Naive thymus-derived CD4-positive, alpha-beta T cell (primary cell): ENCODE data around the gene MAD2L2. TPM values are rescaled to one million over a fixed set of nuclear protein-coding genes. Genes with fewer than 3 reads are reported as not detected.

Experiments
- ATAC-seq: fragments of 150-1000 bp; cut with Tn5 transposase; 2 replicates; pipeline ENCODE4 v1.10.0; 2021; ENCODE audit warnings: mild to moderate bottlenecking, moderate library complexity
- CTCF ChIA-PET: fragments of 350-600 bp; sonication (Branson Sonifier 250); formaldehyde crosslinking; loops from one replicate; lab custom pipeline; 2021; ENCODE audit warnings: antibody characterized with exemption; lab: Charles Lee
- POLR2A ChIA-PET: fragments of 350-600 bp; sonication (Branson Sonifier 250); formaldehyde crosslinking; loops from one replicate; lab custom pipeline; 2021; ENCODE audit warnings: antibody characterized with exemption, inconsistent platforms; lab: Charles Lee
- DNase-seq, 9 donors: peaks; one replicate each; pipeline versions ENCODE4 v3.0.0 to v3.0.0-alpha.2; 2020 to 2022; ENCODE audit warnings: mixed read lengths in 1 of 9
- H3K27ac ChIP-seq: one replicate; pipeline ENCODE4 v1.7.0; 2013; ENCODE audit warnings: mild to moderate bottlenecking, low read depth, low read length, moderate library complexity
- H3K27me3 ChIP-seq, 2 donors: one replicate each; pipeline ENCODE4 v1.7.0; 2013; ENCODE audit warnings: low read length in 2 of 2, mild to moderate bottlenecking in 2 of 2, moderate library complexity in 2 of 2; ENCODE audit not compliant: control insufficient read depth in 2 of 2, insufficient read depth in 2 of 2
- H3K36me3 ChIP-seq, 3 experiments: 1 replicate in 2 of 3; 2 replicates in 1 of 3; pipeline ENCODE4 v1.7.0; 2013; ENCODE audit warnings: low read length in 3 of 3, mild to moderate bottlenecking in 3 of 3, moderate library complexity in 1 of 3; ENCODE audit not compliant: insufficient read depth in 3 of 3, control insufficient read depth in 2 of 3
- H3K4me1 ChIP-seq, 2 donors: one replicate each; pipeline ENCODE4 v1.7.0; 2013; ENCODE audit warnings: low read length in 2 of 2, mild to moderate bottlenecking in 2 of 2, moderate library complexity in 1 of 2; ENCODE audit not compliant: control insufficient read depth in 2 of 2, insufficient read depth in 2 of 2
- H3K4me3 ChIP-seq: 2 replicates; pipeline ENCODE4 v1.7.0; 2013; ENCODE audit warnings: mild to moderate bottlenecking, low read length
- H3K9me3 ChIP-seq, 3 experiments: 1 replicate in 2 of 3; 2 replicates in 1 of 3; pipeline ENCODE4 v1.7.0; 2013; ENCODE audit warnings: low read length in 3 of 3; ENCODE audit not compliant: control insufficient read depth in 2 of 3
- H3K27ac Mint-ChIP-seq, 9 donors: one replicate each; pipeline ENCODE4 v1.8.0; 2020 to 2022; ENCODE audit warnings: mixed read lengths in 9 of 9, mild to moderate bottlenecking in 8 of 9, moderate library complexity in 5 of 9, inconsistent platforms in 2 of 9
- H3K27me3 Mint-ChIP-seq, 5 donors: one replicate each; pipeline ENCODE4 v1.8.0; 2021 to 2022; ENCODE audit warnings: mixed read lengths in 5 of 5, mild to moderate bottlenecking in 1 of 5
- H3K36me3 Mint-ChIP-seq, 5 donors: one replicate each; pipeline ENCODE4 v1.8.0; 2020 to 2022; ENCODE audit warnings: mixed read lengths in 5 of 5, mild to moderate bottlenecking in 3 of 5, inconsistent platforms in 1 of 5
- H3K4me1 Mint-ChIP-seq, 7 donors: one replicate each; pipeline ENCODE4 v1.8.0; 2020 to 2022; ENCODE audit warnings: mixed read lengths in 7 of 7, mild to moderate bottlenecking in 3 of 7, inconsistent platforms in 1 of 7
- H3K4me3 Mint-ChIP-seq, 10 donors: one replicate each; pipeline ENCODE4 v1.8.0; 2020 to 2022; ENCODE audit warnings: mild to moderate bottlenecking in 10 of 10, mixed read lengths in 10 of 10, moderate library complexity in 6 of 10, inconsistent platforms in 2 of 10
- H3K9me3 Mint-ChIP-seq, 11 donors: one replicate each; pipeline ENCODE4 v1.8.0; 2020 to 2022; ENCODE audit warnings: mixed read lengths in 11 of 11, mild to moderate bottlenecking in 4 of 11, inconsistent platforms in 1 of 11, moderate library complexity in 1 of 11
- intact Hi-C, 2 donors: fragments of 100-400 bp; cut with micrococcal nuclease; formaldehyde crosslinking; loops; one replicate each; pipeline ENCODE4 v1.15.1; 2023
- polyA plus RNA-seq, 2 donors: library from polyadenylated mRNA; unstranded; fragments of 300-500 nt; fragmentation: Illumina TruSeq; gene quantifications; one replicate each; pipeline ENCODE4 v1.2.3, GENCODE V29; 2021
- total RNA-seq, 6 experiments: library from RNA in 5 of 6; stranded (reverse) in 5 of 6; gene quantifications; 1 replicate in 5 of 6; 2 replicates in 1 of 6; pipeline ENCODE4 v1.2.3 and lab custom pipeline; 2021 to 2026

MAD2L2 gene
- total and polyA plus RNA-seq, 7 experiments from 2014 or later = 17.1 to 53.3 (median 30.1) TPM

DNA sequence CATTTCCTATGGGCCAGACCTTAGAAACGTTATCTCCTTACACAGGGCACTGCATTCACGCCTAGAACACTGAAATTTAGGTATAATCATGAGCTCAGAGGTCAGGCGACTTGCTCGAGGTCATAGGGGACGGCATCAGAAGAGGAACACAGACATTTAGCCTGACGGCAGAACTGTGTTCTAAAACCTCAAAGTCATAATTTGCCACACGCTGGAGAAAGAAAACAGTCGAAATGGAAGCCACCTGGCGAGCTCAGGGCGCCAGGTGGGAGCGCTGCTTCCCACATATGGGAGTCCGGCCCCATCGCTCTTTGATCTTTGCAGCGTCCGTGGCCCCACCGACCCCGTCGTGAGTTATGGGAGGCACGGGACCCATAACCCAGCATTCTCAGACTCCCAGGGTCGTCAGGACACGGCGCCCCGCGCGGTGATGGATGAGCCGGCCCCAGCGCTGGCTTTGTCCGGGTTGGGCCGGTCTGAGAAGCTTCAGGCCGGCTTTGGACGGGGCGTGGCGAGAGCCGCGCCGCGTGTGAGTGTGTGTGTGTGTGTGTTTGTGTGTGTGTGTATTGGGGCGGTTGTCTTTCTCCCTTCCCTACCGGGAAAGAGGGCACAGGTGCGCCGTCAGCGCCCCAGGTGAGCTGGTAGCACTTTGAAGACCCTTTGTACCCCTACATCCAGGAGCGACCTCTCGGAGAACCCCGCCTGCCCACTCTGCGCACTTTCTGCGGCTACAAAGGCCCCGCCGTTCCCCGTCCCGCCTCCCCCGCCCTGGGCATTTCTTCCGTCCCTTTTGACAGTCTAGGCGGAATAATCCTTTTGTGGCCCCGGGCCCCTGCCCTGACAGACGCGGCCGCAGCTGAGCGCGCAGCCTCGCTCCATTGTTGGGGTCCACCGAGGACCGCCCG is 9.7 kb upstream of the MAD2L2 start:
- ChIA-PET CTCF (interaction anchor here (0.8 to 1.3 kb wide), 2 partner anchors 29 to 653 kb away, joined by 3 to 4 read pairs; no protein-coding TSS in a partner anchor), POLR2A (interaction anchor here (0.6 kb wide), 1 partner anchor 32 kb away, joined by 3 read pairs; no protein-coding TSS in a partner anchor)
- peaks cover 0 to 2% (median 0%) of the 10 kb centered on the region in 5 donors for H3K36me3 Mint-ChIP-seq
- peaks cover 19 to 33% (median 23%) of the 10 kb centered on the region in 7 donors for H3K4me1 Mint-ChIP-seq
- Histone ChIP-seq H3K36me3 (no peaks in the 10 kb centered on the region), H3K27ac (no peak overlapping the region), H3K4me1 (peaks cover 11 to 24% of the 10 kb centered on the region in 2 donors), H3K27me3 (peaks cover 0 to 4% of the 10 kb centered on the region in 2 donors), H3K9me3 (no peaks in the 10 kb centered on the region), H3K4me3 (no peak overlapping the region)
- DNase-seq (no peak), ATAC-seq (no peak)
- intact Hi-C loops = no loop called here
- H3K27ac Mint-ChIP-seq = no peak overlapping the region
- peak overlapping the region in 9 of 10 donors; percentile 36 to 69 (median 52) for H3K4me3 Mint-ChIP-seq
- peaks cover 0 to 1% (median 0%) of the 10 kb centered on the region in 11 donors for H3K9me3 Mint-ChIP-seq
- H3K27me3 Mint-ChIP-seq = peaks cover 41 to 71% (median 45%) of the 10 kb centered on the region in 5 donors

DNA sequence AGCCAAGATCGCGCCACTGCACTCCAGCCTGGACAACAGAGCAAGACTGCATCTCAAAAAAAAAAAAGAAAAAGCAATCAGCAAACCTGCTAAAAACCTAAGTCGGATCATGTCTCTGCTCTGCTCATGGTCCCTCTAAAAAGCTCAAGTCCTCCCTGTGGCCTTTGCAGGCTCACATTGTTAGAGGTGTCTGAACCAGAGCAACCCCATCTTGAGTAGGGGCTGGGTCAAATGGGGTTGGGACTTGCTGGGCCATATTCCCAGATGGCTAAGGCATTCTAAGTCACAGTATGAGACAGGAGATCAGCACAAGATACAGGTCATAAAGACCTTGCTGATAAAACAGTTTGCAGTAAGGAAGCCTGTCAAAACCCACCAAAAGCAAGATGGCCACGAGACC is 7.6 kb upstream of the MAD2L2 start:
- H3K9me3 Mint-ChIP-seq = no peaks in the 10 kb centered on the region
- POLR2A ChIA-PET = no interaction called here
- peaks cover 0 to 2% (median 0%) of the 10 kb centered on the region in 5 donors for H3K36me3 Mint-ChIP-seq
- DNase-seq = no peak
- Histone ChIP-seq H3K4me3 (no peak overlapping the region), H3K27ac (no peak overlapping the region), H3K9me3 (no peaks in the 10 kb centered on the region), H3K27me3 (peaks cover 0 to 4% of the 10 kb centered on the region in 2 donors), H3K36me3 (no peaks in the 10 kb centered on the region), H3K4me1 (peaks cover 11 to 23% of the 10 kb centered on the region in 2 donors)
- peaks cover 17 to 27% (median 21%) of the 10 kb centered on the region in 7 donors for H3K4me1 Mint-ChIP-seq
- intact Hi-C loops = no loop called here
- peaks cover 35 to 67% (median 40%) of the 10 kb centered on the region in 5 donors for H3K27me3 Mint-ChIP-seq
- no peak overlapping the region for H3K4me3 Mint-ChIP-seq
- H3K27ac Mint-ChIP-seq = no peak overlapping the region
- ATAC-seq = no peak
- CTCF ChIA-PET = no interaction called here

- no peak overlapping the region for H3K27ac ChIP-seq
- H3K36me3 ChIP-seq = peaks cover 0 to 3% (median 0%) of the 10 kb centered on the region in 3 experiments
- Mint-ChIP-seq H3K4me3 (no peak overlapping the region), H3K36me3 (no peaks in the 10 kb centered on the region), H3K27me3 (peaks cover 20 to 45% (median 22%) of the 10 kb centered on the region in 5 donors), H3K4me1 (peaks cover 3 to 12% (median 11%) of the 10 kb centered on the region in 7 donors), H3K27ac (no peak overlapping the region), H3K9me3 (no peaks in the 10 kb centered on the region)
- DNase-seq (no peak), ATAC-seq (no peak)
- no peak overlapping the region for H3K4me3 ChIP-seq
- H3K9me3 ChIP-seq = no peaks in the 10 kb centered on the region
- ChIA-PET CTCF (interaction anchor here (0.6 kb wide), 1 partner anchor 627 kb away, joined by 3 read pairs; no protein-coding TSS in a partner anchor), POLR2A (interaction anchor here (0.6 to 1.6 kb wide), 3 partner anchors 34 to 444 kb away, joined by 3 to 11 read pairs (median 4); no protein-coding TSS in a partner anchor)
- H3K4me1 ChIP-seq = peaks cover 0 to 6% of the 10 kb centered on the region in 2 donors
- H3K27me3 ChIP-seq = peaks cover 0 to 4% of the 10 kb centered on the region in 2 donors
- intact Hi-C loops = no loop called here
Measured at GRCh38 chr1:11685210-11685752, 4.3 kb upstream of the MAD2L2 start.

DNA sequence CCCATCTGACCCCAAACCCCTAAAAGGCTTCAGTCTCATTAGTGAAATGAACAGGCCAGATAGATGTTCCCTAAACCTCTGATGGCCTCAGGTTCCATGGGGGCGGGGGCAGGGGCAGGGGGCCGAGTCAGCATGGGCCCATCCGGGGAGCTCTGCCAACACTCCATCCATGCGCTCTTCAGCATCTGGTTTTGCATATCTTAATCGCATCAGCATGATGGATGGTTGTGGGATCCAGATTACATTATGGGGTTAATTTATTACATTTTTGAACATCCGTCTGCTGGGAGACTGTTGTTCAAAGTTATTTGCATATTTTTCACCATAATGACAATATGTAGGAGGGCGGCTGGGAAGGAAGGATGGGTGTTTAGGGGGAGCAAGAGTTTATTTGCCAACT is 3.1 kb upstream of the MAD2L2 start:
- Histone ChIP-seq H3K27me3 (peaks cover 0 to 4% of the 10 kb centered on the region in 2 donors), H3K27ac (no peak overlapping the region), H3K9me3 (no peaks in the 10 kb centered on the region), H3K4me3 (no peak overlapping the region), H3K4me1 (peaks cover 0 to 6% of the 10 kb centered on the region in 2 donors), H3K36me3 (peaks cover 0 to 3% (median 0%) of the 10 kb centered on the region in 3 experiments)
- Mint-ChIP-seq H3K27ac (no peak overlapping the region), H3K27me3 (peaks cover 12 to 34% (median 13%) of the 10 kb centered on the region in 5 donors), H3K9me3 (no peaks in the 10 kb centered on the region), H3K4me3 (no peak overlapping the region), H3K36me3 (no peaks in the 10 kb centered on the region), H3K4me1 (peaks cover 0 to 22% (median 13%) of the 10 kb centered on the region in 7 donors)
- ATAC-seq (no peak), DNase-seq (no peak)
- CTCF ChIA-PET = no interaction called here
- POLR2A ChIA-PET = no interaction called here
- intact Hi-C loops = loop anchor here in 1 of 2 donors (5.0 kb wide), 2 partner anchors 33 to 1742 kb away; partner anchors contain the start of genes LZIC and NMNAT1

- intact Hi-C loops = loop anchor here in 1 of 2 donors (5.0 kb wide), 2 partner anchors 35 to 1740 kb away; partner anchors contain the start of genes LZIC and NMNAT1
Measured at GRCh38 chr1:11682799-11683198, 1.9 kb upstream of the MAD2L2 start.

More at GRCh38 chr1:11682799-11683198, 1.9 kb upstream of the MAD2L2 start:
- CTCF ChIA-PET = interaction anchor here (1.2 to 1.9 kb wide), 3 partner anchors 19 to 37 kb away, joined by 5 to 7 read pairs (median 7); partner anchors contain the start of gene FBXO6
- peaks cover 0 to 2% of the 10 kb centered on the region in 2 donors for H3K27me3 ChIP-seq
- H3K4me3 ChIP-seq = no peak overlapping the region
- peaks cover 0 to 9% of the 10 kb centered on the region in 2 donors for H3K4me1 ChIP-seq
- no peak for ATAC-seq
- no peak for DNase-seq
- Mint-ChIP-seq H3K9me3 (no peaks in the 10 kb centered on the region), H3K4me3 (peak overlapping the region in 2 of 10 donors; percentile 17 to 25), H3K36me3 (peaks cover 0 to 5% (median 0%) of the 10 kb centered on the region in 5 donors), H3K27ac (no peak overlapping the region), H3K4me1 (peaks cover 6 to 28% (median 19%) of the 10 kb centered on the region in 7 donors), H3K27me3 (peaks cover 3 to 21% (median 4%) of the 10 kb centered on the region in 5 donors)
- no peak overlapping the region for H3K27ac ChIP-seq
- peaks cover 0 to 3% (median 0%) of the 10 kb centered on the region in 3 experiments for H3K36me3 ChIP-seq
- POLR2A ChIA-PET = interaction anchor here (1.0 to 2.3 kb wide), 3 partner anchors 19 to 225 kb away, joined by 3 to 13 read pairs (median 7); partner anchors contain the start of gene FBXO6
- no peaks in the 10 kb centered on the region for H3K9me3 ChIP-seq
